Measurements from ENCODE around the gene CCDC80.

DNA sequence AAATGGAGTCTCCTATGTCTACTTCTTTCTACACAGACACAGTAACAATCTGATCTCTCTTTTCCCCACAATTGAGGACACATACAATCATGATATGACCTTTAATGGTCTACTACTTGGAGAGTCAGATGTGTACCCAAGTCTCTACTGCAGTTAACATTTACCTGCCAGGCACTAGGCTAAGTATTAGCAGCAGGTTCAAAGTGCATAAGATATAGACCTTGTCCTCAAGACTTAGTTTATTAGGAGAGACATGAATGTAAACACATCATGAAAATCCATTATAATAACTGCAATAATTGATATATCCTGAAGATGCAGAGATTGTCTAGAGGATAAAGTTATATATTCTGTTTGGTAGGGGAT, 76.0 kb downstream of the CCDC80 start:
- TF ChIP-seq, protein P1, sequence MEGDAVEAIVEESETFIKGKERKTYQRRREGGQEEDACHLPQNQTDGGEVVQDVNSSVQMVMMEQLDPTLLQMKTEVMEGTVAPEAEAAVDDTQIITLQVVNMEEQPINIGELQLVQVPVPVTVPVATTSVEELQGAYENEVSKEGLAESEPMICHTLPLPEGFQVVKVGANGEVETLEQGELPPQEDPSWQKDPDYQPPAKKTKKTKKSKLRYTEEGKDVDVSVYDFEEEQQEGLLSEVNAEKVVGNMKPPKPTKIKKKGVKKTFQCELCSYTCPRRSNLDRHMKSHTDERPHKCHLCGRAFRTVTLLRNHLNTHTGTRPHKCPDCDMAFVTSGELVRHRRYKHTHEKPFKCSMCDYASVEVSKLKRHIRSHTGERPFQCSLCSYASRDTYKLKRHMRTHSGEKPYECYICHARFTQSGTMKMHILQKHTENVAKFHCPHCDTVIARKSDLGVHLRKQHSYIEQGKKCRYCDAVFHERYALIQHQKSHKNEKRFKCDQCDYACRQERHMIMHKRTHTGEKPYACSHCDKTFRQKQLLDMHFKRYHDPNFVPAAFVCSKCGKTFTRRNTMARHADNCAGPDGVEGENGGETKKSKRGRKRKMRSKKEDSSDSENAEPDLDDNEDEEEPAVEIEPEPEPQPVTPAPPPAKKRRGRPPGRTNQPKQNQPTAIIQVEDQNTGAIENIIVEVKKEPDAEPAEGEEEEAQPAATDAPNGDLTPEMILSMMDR (conservative IDR thresholded peaks at IDR 0.05; ENCODE audit: low read length): no peak
- no peak for TF ChIP-seq EZH2phosphoT487 (IDR thresholded peaks at IDR 0.05; ENCODE audit: borderline replicate concordance)

All from Loucy (cell line).